Right cardiac atrium (tissue), 5 donors: Measurements from ENCODE around the gene B4GALT6. TPM values are rescaled to one million over a fixed set of nuclear protein-coding genes. Genes with fewer than 3 reads are reported as not detected.

Experiments used
- ATAC-seq, 2 donors: fragments of 200-7000 bp; cut with Tn5 transposase; one replicate each; pipeline versions ENCODE4 v1.8.0 to v1.9.1; 2020; ENCODE audit warnings: moderate library complexity in 2 of 2, mild to moderate bottlenecking in 1 of 2
- DNase-seq, 3 donors: peaks; one replicate each; pipeline ENCODE4 v3.0.0-alpha.2; 2020
- H3K27ac ChIP-seq: one replicate; pipeline ENCODE4 v1.5.1; 2013; ENCODE audit warnings: mild to moderate bottlenecking, low read length, control low read depth, moderate library complexity
- H3K27me3 ChIP-seq: one replicate; pipeline ENCODE4 v1.6.1; 2013; ENCODE audit not compliant: control insufficient read depth, insufficient read depth
- H3K4me1 ChIP-seq: one replicate; pipeline ENCODE4 v1.6.1; 2013; ENCODE audit warnings: low read length; ENCODE audit not compliant: control insufficient read depth, insufficient read depth
- H3K4me3 ChIP-seq: one replicate; pipeline ENCODE4 v1.5.1; 2013; ENCODE audit warnings: low read length, control low read depth
- H3K9me3 ChIP-seq: one replicate; pipeline ENCODE4 v1.6.1; 2013; ENCODE audit warnings: low read length; ENCODE audit not compliant: control insufficient read depth
- WGBS: extraction: QIAGEN DNeasy Blood & Tissue Kit; methylation state at CpG from one replicate; pipeline ENCODE4 v1.1.7; 2013; 5-methylcytosine and 5-hydroxymethylcytosine counted together
- intact Hi-C, 4 donors: fragments of 100-400 bp; cut with DNase I; formaldehyde crosslinking; loops; one replicate each; pipeline versions ENCODE4 v1.11.0 to v1.14.0; 2022 to 2023
- polyA plus RNA-seq: library from polyadenylated mRNA; stranded (reverse); fragments of 200-250 nt; gene quantifications from one replicate; pipeline ENCODE4 v1.2.3, GENCODE V29; 2013
- total RNA-seq, 4 donors: library from RNA; stranded (reverse); fragmentation: NEBNext Ultra II Directional; extraction: Animal tissue kit (Norgen Biotek cat#: 25700); gene quantifications; one replicate each; pipeline ENCODE4 v1.2.1, GENCODE V29; 2021
- donor health status: healthy with polysubstance abuse.
- donor health status: DM: no; HTN: yes; CAD: no.
- donor health status: DM: no; HTN: no; CAD: no.
- donor health status: DM: no; HTN: yes; CAD: no; lungs with severe emphysema.
- donor health status: DM: yes; HTN: yes; CAD: no.

Gene B4GALT6
- total and polyA plus RNA-seq, 5 donors: 4.1 to 12.9 (median 10.2) TPM

DNA sequence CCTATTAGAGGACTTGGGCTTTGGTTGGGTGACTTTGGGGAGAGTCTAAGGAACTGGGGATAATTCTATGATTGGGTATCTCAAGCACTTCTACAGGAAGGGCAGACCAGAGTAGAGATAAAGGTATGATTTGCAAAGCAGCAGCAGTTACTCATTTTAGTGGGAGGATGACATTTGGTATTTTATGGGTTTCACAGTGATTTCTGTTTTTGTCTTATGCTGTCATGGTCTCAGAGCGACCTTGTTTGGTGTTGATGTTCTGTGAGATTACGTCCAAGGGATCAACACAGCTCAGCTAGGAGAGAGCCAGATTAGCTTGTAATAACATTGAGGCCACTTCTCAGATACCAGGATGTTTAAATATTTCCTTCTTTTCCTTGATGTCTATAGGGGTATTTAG, 74.5 kb downstream of the B4GALT6 start:
- Histone ChIP-seq H3K9me3 (no peaks in the 10 kb centered on the region), H3K27me3 (no peaks in the 10 kb centered on the region), H3K27ac (no peak overlapping the region), H3K4me3 (no peak overlapping the region), H3K4me1 (no peaks in the 10 kb centered on the region)
- no peak for ATAC-seq
- 77% methylated on average over 2 of the region's 2 CpGs for WGBS
- intact Hi-C loops: no loop called here
- DNase-seq: no peak

DNA sequence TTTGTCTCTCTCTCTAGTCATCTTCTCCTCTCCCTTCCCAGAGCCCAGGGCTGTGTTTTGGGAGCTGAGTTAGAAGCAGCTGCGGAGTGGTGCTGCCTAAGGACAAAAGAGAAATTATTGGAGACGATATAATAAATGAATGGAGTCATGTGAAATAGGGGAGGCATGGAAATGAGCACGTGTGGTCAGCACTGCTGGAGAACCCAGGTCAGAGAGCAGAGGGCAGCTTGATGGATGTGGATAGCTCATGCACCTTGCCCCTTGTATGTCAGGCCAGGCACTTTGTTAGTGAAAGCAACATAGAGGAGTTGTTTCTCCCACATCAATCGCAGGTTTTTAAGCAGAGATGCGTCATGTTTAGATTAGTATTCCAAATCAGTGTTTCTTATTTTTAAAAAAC, 77.0 kb downstream of the B4GALT6 start:
- Histone ChIP-seq H3K9me3 (no peaks in the 10 kb centered on the region), H3K27ac (no peak overlapping the region), H3K27me3 (no peaks in the 10 kb centered on the region), H3K4me1 (no peaks in the 10 kb centered on the region), H3K4me3 (no peak overlapping the region)
- no peak for ATAC-seq
- DNase-seq: no peak
- intact Hi-C loops: no loop called here
- 71% methylated on average over 5 of the region's 5 CpGs for WGBS

- Histone ChIP-seq H3K27ac (no peak overlapping the region), H3K4me3 (no peak overlapping the region), H3K4me1 (no peaks in the 10 kb centered on the region), H3K27me3 (no peaks in the 10 kb centered on the region), H3K9me3 (no peaks in the 10 kb centered on the region)
- intact Hi-C loops: no loop called here
- WGBS: 96% methylated on average over 2 of the region's 2 CpGs
- ATAC-seq (no peak), DNase-seq (no peak)
Measured at GRCh38 chr18:31606265-31606664, 78.1 kb downstream of the B4GALT6 start.

DNA sequence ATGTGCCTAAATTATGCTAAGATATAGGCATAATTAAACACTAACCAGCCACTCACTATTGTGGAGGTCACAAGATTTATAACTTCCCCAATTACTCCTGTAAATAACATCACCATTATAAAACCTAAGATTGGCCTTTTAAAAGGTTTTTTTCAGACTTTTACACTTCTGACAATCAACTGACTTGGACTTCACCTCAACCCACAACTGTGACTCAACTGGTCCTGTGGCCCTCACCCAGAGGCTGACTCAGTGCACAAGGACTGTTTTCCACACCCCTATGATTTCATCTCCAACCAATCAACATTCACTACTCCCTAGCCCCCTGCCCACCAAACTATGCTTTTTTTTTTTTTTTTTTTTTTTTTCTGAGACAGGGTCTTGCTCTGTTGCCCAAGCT, 81.1 kb downstream of the B4GALT6 start:
- Histone ChIP-seq H3K4me3 (no peak overlapping the region), H3K27me3 (no peaks in the 10 kb centered on the region), H3K4me1 (no peaks in the 10 kb centered on the region), H3K9me3 (no peaks in the 10 kb centered on the region), H3K27ac (no peak overlapping the region)
- DNase-seq (no peak), ATAC-seq (no peak)
- intact Hi-C loops: no loop called here

GRCh38 chr18:31598021-31598805, 86.2 kb downstream of the B4GALT6 start:
- no peak for DNase-seq
- Histone ChIP-seq H3K4me1 (no peaks in the 10 kb centered on the region), H3K27me3 (no peaks in the 10 kb centered on the region), H3K27ac (no peak overlapping the region), H3K9me3 (no peaks in the 10 kb centered on the region), H3K4me3 (no peak overlapping the region)
- WGBS: 88% methylated on average over 13 of the region's 13 CpGs
- intact Hi-C loops: no loop called here
- no peak for ATAC-seq

GRCh38 chr18:31596081-31596872, 88.1 kb downstream of the B4GALT6 start:
- no peak for ATAC-seq
- WGBS: 86% methylated on average over 9 of the region's 9 CpGs

GRCh38 chr18:31595121-31595771, 89.1 kb downstream of the B4GALT6 start:
- no peak overlapping the region for H3K27ac ChIP-seq
- H3K4me3 ChIP-seq: no peak overlapping the region
- H3K4me1 ChIP-seq: no peaks in the 10 kb centered on the region
- H3K27me3 ChIP-seq: no peaks in the 10 kb centered on the region
- H3K9me3 ChIP-seq: no peaks in the 10 kb centered on the region
- no peak for DNase-seq
- WGBS: 82% methylated on average over 5 of the region's 5 CpGs
- no peak for ATAC-seq
- intact Hi-C loops: no loop called here

More at GRCh38 chr18:31596081-31596872, 88.1 kb downstream of the B4GALT6 start:
- intact Hi-C loops: no loop called here
- Histone ChIP-seq H3K9me3 (no peaks in the 10 kb centered on the region), H3K27ac (no peak overlapping the region), H3K4me1 (no peaks in the 10 kb centered on the region), H3K4me3 (no peak overlapping the region), H3K27me3 (no peaks in the 10 kb centered on the region)
- DNase-seq: no peak

DNA sequence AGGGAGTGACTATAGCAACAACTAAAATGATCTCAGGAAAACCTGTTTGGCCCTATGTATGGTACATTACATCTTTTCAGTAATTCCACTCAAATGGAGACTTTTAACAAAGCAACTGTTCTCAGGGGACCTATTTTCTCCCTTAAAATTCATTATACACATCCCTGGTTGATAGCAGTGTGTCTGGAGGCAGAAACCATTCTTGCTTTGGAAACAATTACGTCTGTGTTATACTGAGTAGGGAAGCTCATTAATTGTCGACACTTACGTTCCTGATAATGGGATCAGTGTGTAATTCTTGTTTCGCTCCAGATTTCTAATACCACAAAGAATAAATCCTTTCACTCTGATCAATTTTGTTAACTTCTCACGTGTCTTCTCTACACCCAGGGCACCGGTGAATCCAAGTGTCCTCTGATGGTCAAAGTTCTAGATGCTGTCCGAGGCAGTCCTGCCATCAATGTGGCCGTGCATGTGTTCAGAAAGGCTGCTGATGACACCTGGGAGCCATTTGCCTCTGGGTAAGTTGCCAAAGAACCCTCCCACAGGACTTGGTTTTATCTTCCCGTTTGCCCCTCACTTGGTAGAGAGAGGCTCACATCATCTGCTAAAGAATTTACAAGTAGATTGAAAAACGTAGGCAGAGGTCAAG, 91.7 kb downstream of the B4GALT6 start:
- Histone ChIP-seq H3K4me3 (no peak overlapping the region), H3K27me3 (no peaks in the 10 kb centered on the region), H3K9me3 (no peaks in the 10 kb centered on the region), H3K4me1 (no peaks in the 10 kb centered on the region), H3K27ac (no peak overlapping the region)
- DNase-seq: no peak
- no peak for ATAC-seq
- intact Hi-C loops: no loop called here
- 61% methylated on average over 10 of the region's 10 CpGs for WGBS

DNA sequence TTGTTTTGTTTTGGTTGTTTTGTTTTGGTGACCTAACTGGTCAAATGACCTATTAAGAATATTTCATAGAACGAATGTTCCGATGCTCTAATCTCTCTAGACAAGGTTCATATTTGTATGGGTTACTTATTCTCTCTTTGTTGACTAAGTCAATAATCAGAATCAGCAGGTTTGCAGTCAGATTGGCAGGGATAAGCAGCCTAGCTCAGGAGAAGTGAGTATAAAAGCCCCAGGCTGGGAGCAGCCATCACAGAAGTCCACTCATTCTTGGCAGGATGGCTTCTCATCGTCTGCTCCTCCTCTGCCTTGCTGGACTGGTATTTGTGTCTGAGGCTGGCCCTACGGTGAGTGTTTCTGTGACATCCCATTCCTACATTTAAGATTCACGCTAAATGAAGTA, 92.8 kb downstream of the B4GALT6 start, which contains the start of gene TTR:
TSS of gene TTR (plus strand) at position 250 of the 400 bp plus-strand sequence. CDS start at position 276, 26 bp downstream.
- ATAC-seq (no peak), DNase-seq (no peak)
- intact Hi-C loops: no loop called here
- H3K27ac ChIP-seq: no peak within 1 kb of the TSS
- no peaks in the 10 kb centered on the region for H3K9me3 ChIP-seq
- 65% methylated on average over 5 of the region's 5 CpGs for WGBS
- no peaks in the 10 kb centered on the region for H3K27me3 ChIP-seq
- no peak within 1 kb of the TSS for H3K4me3 ChIP-seq
- H3K4me1 ChIP-seq: no peaks in the 10 kb centered on the region

- ATAC-seq: no peak
Measured at GRCh38 chr18:31591113-31591512, 93.3 kb downstream of the B4GALT6 start.

More at GRCh38 chr18:31591113-31591512, 93.3 kb downstream of the B4GALT6 start:
- H3K9me3 ChIP-seq: no peaks in the 10 kb centered on the region
- DNase-seq: no peak
- H3K27me3 ChIP-seq: no peaks in the 10 kb centered on the region
- intact Hi-C loops: no loop called here
- H3K27ac ChIP-seq: no peak overlapping the region
- 66% methylated on average over 2 of the region's 2 CpGs for WGBS
- H3K4me3 ChIP-seq: no peak overlapping the region
- no peaks in the 10 kb centered on the region for H3K4me1 ChIP-seq
